HepG2 (cell line): ENCODE results near the gene ASIC3. TPM values are rescaled to one million over a fixed set of nuclear protein-coding genes. Genes with fewer than 3 reads are reported as not detected.

ENCODE experiments used
- FOXP1 ChIP-seq, 2 experiments: fragments of 450-650 bp in 1 of 2; IDR thresholded peaks; 2 replicates each; pipeline ENCODE4 v1.6.1; 2017 to 2018; ENCODE audit warnings: antibody characterized with exemption in 1 of 2
- GATAD2A ChIP-seq: IDR thresholded peaks from 2 replicates; pipeline ENCODE4 v1.6.1; 2016
- HNRNPUL1 ChIP-seq: fragments of 200-400 bp; formaldehyde crosslinking; IDR thresholded peaks from 2 replicates; pipeline ENCODE4 v1.6.1; 2017; ENCODE audit warnings: low read depth, mild to moderate bottlenecking, low read length, moderate library complexity
- KAT7 ChIP-seq: IDR thresholded peaks from 2 replicates; pipeline ENCODE4 v1.6.1; 2018; ENCODE audit warnings: borderline replicate concordance, missing compliant biosample characterization
- POLR2AphosphoS2 ChIP-seq: IDR thresholded peaks from 2 replicates; pipeline ENCODE4 v1.6.1; 2011; ENCODE audit warnings: low read depth, low read length, improper control_type of control experiment
- SAP130 ChIP-seq: IDR thresholded peaks from 2 replicates; pipeline ENCODE4 v1.6.1; 2016; ENCODE audit warnings: low read depth
- SMYD3 ChIP-seq: sonication (generic); formaldehyde crosslinking; IDR thresholded peaks from 2 replicates; pipeline ENCODE4 v1.8.1; 2023; ENCODE audit warnings: mild to moderate bottlenecking, missing genetic modification reagents
- TAF1 ChIP-seq: sonication (generic); formaldehyde crosslinking; IDR thresholded peaks from 2 replicates; pipeline ENCODE4 v1.4.0; 2020; ENCODE audit warnings: missing genetic modification reagents
- TERF1 ChIP-seq: sonication (generic); formaldehyde crosslinking; IDR thresholded peaks from 2 replicates; pipeline ENCODE4 v1.8.0; 2022; ENCODE audit warnings: mild to moderate bottlenecking, missing genetic modification reagents, moderate library complexity
- THAP8 ChIP-seq: sonication (generic); formaldehyde crosslinking; IDR thresholded peaks from 2 replicates; pipeline ENCODE4 v1.5.1; 2020; ENCODE audit warnings: missing genetic modification reagents, mild to moderate bottlenecking, borderline replicate concordance
- TRIM24 ChIP-seq: sonication (generic); formaldehyde crosslinking; IDR thresholded peaks from 2 replicates; pipeline ENCODE4 v1.8.0; 2022; ENCODE audit warnings: mild to moderate bottlenecking, missing genetic modification reagents
- ZBTB21 ChIP-seq: sonication (generic); formaldehyde crosslinking; IDR thresholded peaks from 2 replicates; pipeline ENCODE4 v1.4.0; 2020; ENCODE audit warnings: missing genetic modification reagents
- ZBTB49 ChIP-seq: sonication (generic); formaldehyde crosslinking; IDR thresholded peaks from 2 replicates; pipeline ENCODE4 v1.4.0; 2020; ENCODE audit warnings: missing genetic modification reagents, borderline replicate concordance
- ZBTB8A ChIP-seq: sonication (generic); formaldehyde crosslinking; IDR thresholded peaks from 2 replicates; pipeline ENCODE4 v1.4.0; 2020; ENCODE audit warnings: mild to moderate bottlenecking, low read depth, missing genetic modification reagents, borderline replicate concordance
- ZFYVE20 ChIP-seq: sonication (generic); formaldehyde crosslinking; IDR thresholded peaks from 2 replicates; pipeline ENCODE4 v1.8.0; 2023; ENCODE audit warnings: low read depth, mild to moderate bottlenecking, moderate library complexity, missing genetic modification reagents, borderline replicate concordance
- ZNF280D ChIP-seq: sonication (generic); formaldehyde crosslinking; IDR thresholded peaks from 2 replicates; pipeline ENCODE4 v1.5.1; 2020; ENCODE audit warnings: mild to moderate bottlenecking, missing genetic modification reagents
- ZNF367 ChIP-seq: sonication (generic); formaldehyde crosslinking; IDR thresholded peaks from 2 replicates; pipeline ENCODE4 v1.4.0; 2020; ENCODE audit warnings: missing genetic modification reagents, borderline replicate concordance
- ZNF501 ChIP-seq: sonication (generic); formaldehyde crosslinking; IDR thresholded peaks from 2 replicates; pipeline ENCODE4 v1.5.1; 2020; ENCODE audit warnings: mild to moderate bottlenecking, moderate library complexity, missing genetic modification reagents
- ZNF557 ChIP-seq: sonication (generic); formaldehyde crosslinking; IDR thresholded peaks from 2 replicates; pipeline ENCODE4 v1.4.0; 2020; ENCODE audit warnings: missing genetic modification reagents
- ZNF780A ChIP-seq: sonication (generic); formaldehyde crosslinking; IDR thresholded peaks from 2 replicates; pipeline ENCODE4 v1.8.0; 2022; ENCODE audit warnings: mild to moderate bottlenecking, missing genetic modification reagents, moderate library complexity
- ZSCAN5A ChIP-seq: sonication (generic); formaldehyde crosslinking; IDR thresholded peaks from 2 replicates; pipeline ENCODE4 v1.8.0; 2022; ENCODE audit warnings: mild to moderate bottlenecking, missing genetic modification reagents, borderline replicate concordance
- polyA plus RNA-seq, 8 experiments: library from polyadenylated mRNA; depleted of rRNA in 3 of 8; stranded (reverse) in 7 of 8; unstranded in 1 of 8; fragments of >200 nt; fragmentation: Illumina TruSeq in 4 of 8; extraction: Trizol in 4 of 8; gene quantifications; 2 replicates each; pipeline versions ENCODE4 v1.2.1 to v1.2.3, GENCODE V29; 2011 to 2016; ENCODE audit warnings: low read depth in 4 of 8, missing spikeins in 1 of 8, mixed read lengths in 1 of 8; ENCODE audit not compliant: insufficient read depth in 1 of 8
- total RNA-seq, 5 experiments: library from RNA; depleted of rRNA; stranded (reverse); fragments of >200 nt; fragmentation: Illumina TruSeq; extraction: Trizol; gene quantifications; 2 replicates each; pipeline ENCODE4 v1.2.3, GENCODE V29; 2016; ENCODE audit warnings: low read depth in 1 of 5

The ASIC3 gene
- total and polyA plus RNA-seq, 2 of the 13 experiments (the other 11 are each of a cell fraction or from before 2014, with no cell fraction given) = 0.51 TPM; not detected in 1

GRCh38 chr7:151008511-151009323 is 39.6 kb upstream of the ASIC3 start (continued):
- TF ChIP-seq TAF1 (peak; percentile 49), POLR2AphosphoS2 (no peak), ZBTB8A (CRISPR knock-in tag) (no peak), SAP130 (CRISPR knock-in tag) (peak; percentile 63), GATAD2A (CRISPR knock-in tag) (peak; percentile 55), FOXP1 (IDR thresholded peaks at IDR 0.05) (no peak), FOXP1 (CRISPR knock-in tag; IDR thresholded peaks at IDR 0.05) (no peak), SMYD3 (CRISPR knock-in tag) (0 out of 2 replicates have a peak, but pooled peaks have one; percentile 54), ZFYVE20 (CRISPR knock-in tag) (no peak), HNRNPUL1 (no peak), ZBTB21 (CRISPR knock-in tag) (no peak), ZNF557 (CRISPR knock-in tag) (no peak), KAT7 (CRISPR knock-in tag) (no peak; the same call in 1 of the 2 replicates), TERF1 (CRISPR knock-in tag) (no peak), TRIM24 (no peak), ZSCAN5A (CRISPR knock-in tag) (peak; percentile 70; the same call in 1 of the 2 replicates), ZNF280D (CRISPR knock-in tag) (peak; percentile 76; the same call in 1 of the 2 replicates), THAP8 (CRISPR knock-in tag) (peak; percentile 19; the same call in 1 of the 2 replicates), ZNF780A (no peak), ZNF367 (CRISPR knock-in tag) (no peak), ZBTB49 (CRISPR knock-in tag) (0 out of 2 replicates have a peak, but pooled peaks have one; percentile 34), ZNF501 (CRISPR knock-in tag) (no peak)
